GM13976 (cell line): ENCODE data around the gene MTUS2.

Experiments used
- DNase-seq: peaks from one replicate; pipeline ENCODE4 v3.0.0; 2012; ENCODE audit warnings: low spot score
- CTCF ChIP-seq: IDR thresholded peaks from 2 replicates; pipeline ENCODE4 v1.5.1; 2012; ENCODE audit warnings: borderline replicate concordance, mild to moderate bottlenecking; ENCODE audit not compliant: insufficient read depth; ENCODE audit errors: extremely low read depth, missing control alignments, control extremely low read depth
- in situ Hi-C: fragments of 300-500 bp; cut with MboI; formaldehyde crosslinking; loops from one replicate; pipeline ENCODE4 v1.12.0; 2022; ENCODE audit warnings: low sequenced_read_pairs, mixed read lengths, inconsistent platforms; ENCODE audit not compliant: unreplicated experiment

The MTUS2 gene

GRCh38 chr13:29474991-29475390 is 654.9 kb downstream of the MTUS2 start:
- DNase-seq, result no peak
- in situ Hi-C loops, result no loop called here
- TF ChIP-seq CTCF, result no peak

DNA sequence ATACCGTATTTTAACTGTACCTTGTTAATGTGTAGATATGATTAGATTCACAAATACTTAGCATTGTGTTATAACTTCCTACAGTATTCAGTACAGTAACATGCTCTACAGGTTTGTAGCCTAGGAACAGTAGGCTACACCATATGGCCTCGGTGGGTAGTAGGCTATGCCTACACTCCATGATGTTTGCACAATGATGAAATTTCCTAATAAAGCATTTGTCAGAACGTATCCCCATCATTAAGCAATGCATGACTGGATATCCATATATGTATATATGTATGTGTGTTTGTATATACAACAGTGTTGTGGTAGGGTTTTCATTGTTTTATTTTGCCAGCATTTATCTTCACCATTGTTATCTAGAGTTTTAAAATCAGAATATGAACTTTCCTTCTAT is 655.9 kb downstream of the MTUS2 start:
- in situ Hi-C loops, result no loop called here
- TF ChIP-seq CTCF, result no peak
- DNase-seq, result no peak

DNA sequence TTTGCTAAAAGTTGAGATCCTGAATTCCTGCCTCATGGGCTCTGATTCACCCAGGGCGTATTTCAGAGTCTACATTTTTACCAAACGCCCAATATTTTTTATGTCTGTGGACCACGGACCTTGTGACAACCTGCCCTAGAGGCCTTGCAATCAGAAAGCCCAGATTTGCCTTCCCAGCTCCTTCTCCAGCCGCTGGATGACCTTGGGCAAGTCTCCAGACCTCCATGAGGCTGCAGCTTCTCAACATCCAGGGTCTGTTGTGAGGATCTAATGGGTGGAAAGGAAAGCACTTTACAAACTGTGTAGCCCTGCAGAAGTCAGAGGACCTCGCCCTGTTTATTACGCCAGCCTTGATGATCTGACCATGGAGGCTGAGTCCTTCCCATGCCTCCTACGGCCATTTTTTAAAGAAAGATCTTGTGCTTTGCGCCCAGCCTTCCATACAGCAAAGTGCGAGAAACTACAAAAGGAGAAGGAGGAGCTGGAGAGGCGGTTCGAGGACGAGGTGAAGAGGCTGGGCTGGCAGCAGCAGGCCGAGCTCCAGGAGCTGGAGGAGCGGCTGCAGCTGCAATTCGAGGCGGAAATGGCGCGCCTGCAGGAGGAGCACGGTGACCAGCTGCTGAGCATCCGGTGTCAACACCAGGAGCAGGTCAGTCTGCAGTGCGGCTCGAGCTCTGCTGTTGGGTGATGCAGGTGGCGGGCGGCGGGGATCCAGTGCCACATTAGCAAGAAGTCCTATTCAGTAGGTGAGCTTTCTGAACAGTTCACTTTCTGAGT is 659.8 kb downstream of the MTUS2 start:
- in situ Hi-C loops, result no loop called here
- DNase-seq, result no peak
- TF ChIP-seq CTCF, result no peak

DNA sequence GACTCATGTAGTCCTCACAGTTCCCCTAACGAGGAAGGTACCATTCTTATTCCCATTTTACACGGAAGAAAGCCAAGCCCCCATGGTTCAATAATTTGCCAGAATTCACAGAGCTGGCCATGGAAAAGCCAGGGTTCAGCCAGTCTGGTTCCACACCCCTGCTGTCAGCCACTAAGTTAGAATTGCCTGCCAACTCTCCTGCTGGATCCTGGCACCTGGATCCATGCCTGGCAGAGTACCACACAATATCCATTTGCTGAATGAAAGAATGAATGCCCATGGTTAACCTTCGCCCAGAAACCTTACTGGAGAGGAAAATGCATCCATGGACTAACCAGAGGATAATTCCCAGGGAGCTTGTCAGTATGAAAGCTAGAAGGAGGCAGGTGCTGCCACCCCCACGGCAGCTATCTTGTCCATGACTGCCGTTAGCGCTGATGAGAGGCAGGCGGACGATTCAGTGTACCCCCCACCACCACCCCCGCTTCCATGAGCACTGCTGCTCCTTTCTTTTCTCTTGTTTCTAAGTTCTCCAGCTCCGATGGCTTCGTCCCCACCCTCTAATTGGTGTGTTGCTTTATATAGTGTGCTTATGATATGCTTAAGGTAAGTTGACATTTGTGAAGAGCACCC is 660.9 kb downstream of the MTUS2 start:
- no peak for DNase-seq
- in situ Hi-C loops, result no loop called here
- TF ChIP-seq CTCF, result no peak

- TF ChIP-seq CTCF, result no peak
- in situ Hi-C loops, result no loop called here
- DNase-seq, result no peak
Measured at GRCh38 chr13:29481603-29482002, 661.5 kb downstream of the MTUS2 start.

DNA sequence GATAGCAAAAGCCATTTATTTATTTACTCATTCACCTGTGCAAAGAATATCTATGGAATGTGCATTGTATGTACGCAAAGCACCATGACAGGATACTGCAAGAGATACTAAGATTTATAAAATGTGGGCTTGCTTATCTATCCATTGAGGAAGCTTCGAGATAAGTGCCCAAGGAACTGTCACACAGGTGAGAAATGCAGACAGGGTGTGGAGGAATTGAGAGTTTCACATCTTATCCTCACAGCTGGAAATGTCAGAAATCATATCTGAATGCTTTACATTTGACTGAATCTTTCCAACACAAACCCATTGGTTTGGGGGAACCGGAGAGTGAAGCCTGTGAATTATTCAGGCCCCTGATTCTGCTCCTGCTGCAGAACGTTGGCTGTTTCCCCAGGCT is 662.4 kb downstream of the MTUS2 start:
- TF ChIP-seq CTCF, result no peak
- in situ Hi-C loops, result no loop called here
- no peak for DNase-seq
